Activated B cell treated with CpG ODN at 0.5 μM for 24 hours (primary cell): Measurements from ENCODE around the gene IL6ST. TPM values are rescaled to one million over a fixed set of nuclear protein-coding genes. Genes with fewer than 3 reads are reported as not detected.

Experiments used
- ATAC-seq: fragments of 200-7000 bp; cut with Tn5 transposase; one replicate; pipeline ENCODE4 v1.10.0; 2021; ENCODE audit warnings: low read depth, mild to moderate bottlenecking, moderate library complexity
- CTCF ChIA-PET: fragments of 350-600 bp; sonication (Branson Sonifier 250); formaldehyde crosslinking; loops from one replicate; lab custom pipeline; 2021; ENCODE audit warnings: antibody characterized with exemption; lab: Charles Lee
- POLR2A ChIA-PET: fragments of 350-600 bp; sonication (Branson Sonifier 250); formaldehyde crosslinking; loops from one replicate; lab custom pipeline; 2021; ENCODE audit warnings: antibody characterized with exemption; lab: Charles Lee
- DNase-seq: peaks from one replicate; pipeline ENCODE4 v3.0.0; 2022
- H3K27ac Mint-ChIP-seq: one replicate; pipeline ENCODE4 v1.8.0; 2020; ENCODE audit warnings: mixed read lengths
- H3K27me3 Mint-ChIP-seq: one replicate; pipeline ENCODE4 v1.8.0; 2021; ENCODE audit warnings: mixed read lengths
- H3K36me3 Mint-ChIP-seq: one replicate; pipeline ENCODE4 v1.8.0; 2021; ENCODE audit warnings: low read depth, mixed read lengths
- H3K4me1 Mint-ChIP-seq: one replicate; pipeline ENCODE4 v1.8.0; 2021; ENCODE audit warnings: mixed read lengths
- H3K4me3 Mint-ChIP-seq: one replicate; pipeline ENCODE4 v1.8.0; 2020; ENCODE audit warnings: mild to moderate bottlenecking, mixed read lengths
- H3K9me3 Mint-ChIP-seq: one replicate; pipeline ENCODE4 v1.8.0; 2020; ENCODE audit warnings: mixed read lengths
- intact Hi-C: fragments of 100-400 bp; cut with micrococcal nuclease; formaldehyde crosslinking; loops from one replicate; pipeline ENCODE4 v1.15.1; 2024
- total RNA-seq: library from RNA; stranded (reverse); gene quantifications from 2 replicates; pipeline ENCODE4 v1.2.3, GENCODE V29; 2022
- TF ChIP-seq, protein P1 (sequence below): fragments of 200-600 bp; IDR thresholded peaks from one replicate; pipeline ENCODE4 v1.8.0; 2022; ENCODE audit warnings: antibody characterized with exemption, mild to moderate bottlenecking

IL6ST gene
- total RNA-seq, 1 donor from 2014 or later = 48.3 TPM

DNA sequence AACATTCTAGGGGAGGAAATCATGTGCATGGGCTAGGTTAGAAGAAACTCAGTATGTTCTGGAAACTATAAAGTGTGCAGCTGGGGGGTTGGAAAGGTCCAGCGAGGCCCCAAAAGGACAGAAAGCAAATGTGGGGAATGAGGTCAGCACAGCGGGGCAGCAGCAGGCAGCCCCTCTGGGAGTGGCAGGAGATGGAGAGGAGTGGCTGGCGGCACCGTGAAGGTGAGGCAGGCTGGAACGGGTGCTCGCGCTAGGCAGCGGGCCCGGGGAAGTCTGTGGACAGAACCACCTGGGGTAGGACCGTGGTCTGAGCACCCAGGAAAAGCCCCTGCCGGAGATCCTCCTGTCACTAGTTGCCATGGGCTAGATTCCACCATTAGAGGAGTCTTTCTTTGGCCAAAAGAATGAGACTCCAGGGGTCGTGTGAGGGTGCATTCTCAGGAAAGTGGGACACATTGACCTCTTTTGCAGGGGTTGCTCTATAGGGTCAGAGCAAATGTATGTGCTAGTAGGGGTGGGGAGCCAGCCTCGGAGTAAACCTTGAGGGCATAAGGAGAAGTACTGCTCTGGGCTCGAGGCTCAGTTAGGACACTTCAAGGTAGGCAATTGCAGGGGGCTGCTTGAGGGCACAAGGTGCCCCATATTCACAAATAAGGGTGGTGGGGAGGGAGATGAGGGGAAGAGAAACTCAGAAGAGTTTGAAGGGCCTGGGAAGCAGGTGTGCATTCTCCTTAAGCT lies 61.2 kb downstream of the IL6ST start:
- Mint-ChIP-seq H3K27ac (no peak overlapping the region), H3K9me3 (no peaks in the 10 kb centered on the region), H3K36me3 (peaks cover 2% of the 10 kb centered on the region), H3K4me3 (no peak overlapping the region), H3K27me3 (no peaks in the 10 kb centered on the region), H3K4me1 (no peaks in the 10 kb centered on the region)
- ChIA-PET CTCF (no interaction called here), POLR2A (no interaction called here)
- TF ChIP-seq, protein P1, sequence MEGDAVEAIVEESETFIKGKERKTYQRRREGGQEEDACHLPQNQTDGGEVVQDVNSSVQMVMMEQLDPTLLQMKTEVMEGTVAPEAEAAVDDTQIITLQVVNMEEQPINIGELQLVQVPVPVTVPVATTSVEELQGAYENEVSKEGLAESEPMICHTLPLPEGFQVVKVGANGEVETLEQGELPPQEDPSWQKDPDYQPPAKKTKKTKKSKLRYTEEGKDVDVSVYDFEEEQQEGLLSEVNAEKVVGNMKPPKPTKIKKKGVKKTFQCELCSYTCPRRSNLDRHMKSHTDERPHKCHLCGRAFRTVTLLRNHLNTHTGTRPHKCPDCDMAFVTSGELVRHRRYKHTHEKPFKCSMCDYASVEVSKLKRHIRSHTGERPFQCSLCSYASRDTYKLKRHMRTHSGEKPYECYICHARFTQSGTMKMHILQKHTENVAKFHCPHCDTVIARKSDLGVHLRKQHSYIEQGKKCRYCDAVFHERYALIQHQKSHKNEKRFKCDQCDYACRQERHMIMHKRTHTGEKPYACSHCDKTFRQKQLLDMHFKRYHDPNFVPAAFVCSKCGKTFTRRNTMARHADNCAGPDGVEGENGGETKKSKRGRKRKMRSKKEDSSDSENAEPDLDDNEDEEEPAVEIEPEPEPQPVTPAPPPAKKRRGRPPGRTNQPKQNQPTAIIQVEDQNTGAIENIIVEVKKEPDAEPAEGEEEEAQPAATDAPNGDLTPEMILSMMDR = no peak
- intact Hi-C loops = loop anchor here (10.0 kb wide), 1 partner anchor 551 kb away; no protein-coding TSS in a partner anchor
- ATAC-seq = no peak
- no peak for DNase-seq

DNA sequence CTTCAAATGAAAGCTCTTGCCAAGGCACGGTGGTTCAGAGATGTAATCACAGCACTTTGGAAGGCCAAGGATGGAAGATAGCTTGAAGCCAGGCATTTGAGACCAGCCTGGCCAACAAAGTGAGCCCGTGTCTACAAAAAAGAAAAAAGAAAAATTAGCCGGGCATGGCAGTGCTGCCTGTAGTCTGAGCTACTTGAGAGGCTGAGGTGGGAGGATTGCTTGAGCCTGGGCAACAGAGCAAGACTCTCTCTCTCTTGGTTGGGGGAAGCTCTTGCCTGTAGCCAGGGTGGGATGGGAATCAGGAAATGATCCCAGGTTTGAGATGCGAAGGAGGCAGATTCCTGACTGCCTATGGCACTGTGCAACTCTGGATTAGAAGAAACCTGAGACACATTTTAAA lies 62.1 kb downstream of the IL6ST start:
- Mint-ChIP-seq H3K27ac (no peak overlapping the region), H3K4me1 (no peaks in the 10 kb centered on the region), H3K36me3 (no peaks in the 10 kb centered on the region), H3K9me3 (no peaks in the 10 kb centered on the region), H3K27me3 (no peaks in the 10 kb centered on the region), H3K4me3 (no peak overlapping the region)
- DNase-seq = no peak
- intact Hi-C loops = loop anchor here (10.0 kb wide), 1 partner anchor 552 kb away; no protein-coding TSS in a partner anchor
- TF ChIP-seq, protein P1 = no peak
- POLR2A ChIA-PET = no interaction called here
- no peak for ATAC-seq
- CTCF ChIA-PET = no interaction called here

DNA sequence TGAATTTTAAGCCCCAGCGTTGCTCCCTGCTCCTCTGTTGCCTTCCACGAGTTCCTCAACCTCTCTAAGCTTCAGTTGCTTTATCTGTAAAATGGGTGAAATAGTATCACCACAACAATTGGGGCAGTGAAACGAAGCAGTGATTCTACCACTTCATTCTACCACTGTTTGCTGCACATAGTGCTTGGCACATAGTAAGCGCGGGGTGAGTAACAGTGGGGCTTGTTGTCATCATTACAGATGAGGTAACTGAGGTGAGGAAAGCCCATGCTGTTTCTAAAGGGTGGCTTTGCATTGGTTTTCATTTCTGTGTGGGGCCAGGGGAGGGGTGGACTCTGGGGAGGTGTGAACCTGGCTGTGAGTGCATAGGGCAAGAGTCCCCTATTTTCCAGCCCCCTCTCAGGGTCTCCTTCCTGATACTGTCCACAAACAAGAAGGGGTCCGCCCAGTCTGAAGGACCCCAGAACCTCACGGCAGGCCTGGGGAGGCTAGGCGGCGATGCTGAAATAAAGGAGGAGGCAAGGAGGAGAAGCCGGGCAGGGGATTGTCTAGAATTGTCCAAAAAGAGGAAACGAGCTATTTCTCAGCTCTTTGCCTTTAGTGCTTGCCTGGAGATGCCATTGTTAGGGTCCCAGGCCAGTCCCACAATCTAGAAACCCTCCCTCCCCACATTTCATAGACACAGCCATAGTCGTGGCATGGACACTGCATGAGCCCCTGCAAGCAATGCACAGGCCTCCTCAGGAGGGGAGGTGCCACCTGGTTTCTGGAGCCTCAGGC lies 65.6 kb downstream of the IL6ST start:
- intact Hi-C loops = no loop called here
- DNase-seq = no peak
- ChIA-PET CTCF (no interaction called here), POLR2A (interaction anchor here (0.6 kb wide), 1 partner anchor 34 kb away, joined by 6 read pairs; no protein-coding TSS in a partner anchor)
- peaks cover 2% of the 10 kb centered on the region for H3K27me3 Mint-ChIP-seq
- H3K27ac Mint-ChIP-seq = no peak overlapping the region
- TF ChIP-seq, protein P1 = no peak
- H3K4me1 Mint-ChIP-seq = no peaks in the 10 kb centered on the region
- H3K9me3 Mint-ChIP-seq = no peaks in the 10 kb centered on the region
- H3K36me3 Mint-ChIP-seq = no peaks in the 10 kb centered on the region
- H3K4me3 Mint-ChIP-seq = no peak overlapping the region
- no peak for ATAC-seq

DNA sequence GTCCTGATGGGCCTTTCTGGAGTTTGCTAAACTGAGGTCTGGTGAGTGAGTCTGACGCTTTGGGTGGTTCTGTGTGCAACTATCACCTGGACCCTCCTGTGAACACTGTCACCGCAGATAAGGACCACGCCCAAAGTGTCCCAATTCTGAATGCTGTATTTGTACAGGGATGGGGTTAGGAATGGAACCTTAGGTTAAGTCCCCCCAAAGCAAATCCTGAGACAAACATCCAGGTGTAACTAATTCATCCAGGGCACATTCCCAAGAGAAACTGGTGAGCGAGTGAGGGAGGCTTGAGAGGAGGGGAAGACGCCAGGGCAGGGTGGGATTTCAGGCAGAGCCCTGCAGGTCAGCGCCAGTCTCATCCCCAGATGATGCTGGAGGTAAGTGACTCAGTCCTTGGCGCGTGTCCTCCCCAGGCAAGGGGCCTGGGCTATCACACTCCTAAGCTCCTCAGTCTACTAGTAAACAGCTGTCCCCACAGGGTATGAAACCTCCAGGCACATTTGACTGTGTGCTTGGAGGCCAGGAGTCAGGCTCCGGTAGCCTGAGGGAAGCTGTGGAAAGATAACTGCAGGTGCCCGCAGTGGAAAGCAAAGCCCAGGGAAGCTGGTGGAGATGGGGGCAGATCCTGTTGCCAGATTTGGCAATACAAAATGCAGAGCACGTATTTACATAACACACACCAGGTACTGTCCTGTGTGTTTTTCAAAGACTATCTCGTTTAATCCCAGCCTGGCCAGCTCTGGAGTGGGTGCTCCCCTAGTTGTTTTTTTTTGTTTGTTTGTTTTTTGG lies 66.7 kb downstream of the IL6ST start:
- Mint-ChIP-seq H3K4me1 (peaks cover 6% of the 10 kb centered on the region), H3K36me3 (no peaks in the 10 kb centered on the region), H3K27ac (no peak overlapping the region), H3K27me3 (peaks cover 8% of the 10 kb centered on the region), H3K9me3 (no peaks in the 10 kb centered on the region), H3K4me3 (no peak overlapping the region)
- intact Hi-C loops = no loop called here
- ATAC-seq = no peak
- POLR2A ChIA-PET = interaction anchor here (0.6 kb wide), 1 partner anchor 35 kb away, joined by 6 read pairs; no protein-coding TSS in a partner anchor
- DNase-seq = no peak
- TF ChIP-seq, protein P1 = no peak
- CTCF ChIA-PET = no interaction called here
